Fibroblast of pulmonary artery (primary cell): ENCODE results near the gene MMP10.
A peak's percentile ranks its signal among the peaks of the same experiment; 100 is the strongest.

Source experiments
- DNase-seq: peaks from one replicate; pipeline ENCODE4 v3.0.0-alpha.2; 2010; ENCODE audit warnings: low read depth
- H3K4me3 ChIP-seq: replicated peaks from 2 replicates; pipeline ENCODE4 v1.5.1; 2011; ENCODE audit warnings: low read depth, mild to moderate bottlenecking, control low read depth, low read length, moderate library complexity
- TF ChIP-seq, protein P1 (sequence below): IDR thresholded peaks from 2 replicates; pipeline ENCODE4 v1.5.1; 2011; ENCODE audit warnings: mild to moderate bottlenecking, control low read depth, low read length, inconsistent platforms; ENCODE audit errors: missing control alignments

Gene MMP10

DNA sequence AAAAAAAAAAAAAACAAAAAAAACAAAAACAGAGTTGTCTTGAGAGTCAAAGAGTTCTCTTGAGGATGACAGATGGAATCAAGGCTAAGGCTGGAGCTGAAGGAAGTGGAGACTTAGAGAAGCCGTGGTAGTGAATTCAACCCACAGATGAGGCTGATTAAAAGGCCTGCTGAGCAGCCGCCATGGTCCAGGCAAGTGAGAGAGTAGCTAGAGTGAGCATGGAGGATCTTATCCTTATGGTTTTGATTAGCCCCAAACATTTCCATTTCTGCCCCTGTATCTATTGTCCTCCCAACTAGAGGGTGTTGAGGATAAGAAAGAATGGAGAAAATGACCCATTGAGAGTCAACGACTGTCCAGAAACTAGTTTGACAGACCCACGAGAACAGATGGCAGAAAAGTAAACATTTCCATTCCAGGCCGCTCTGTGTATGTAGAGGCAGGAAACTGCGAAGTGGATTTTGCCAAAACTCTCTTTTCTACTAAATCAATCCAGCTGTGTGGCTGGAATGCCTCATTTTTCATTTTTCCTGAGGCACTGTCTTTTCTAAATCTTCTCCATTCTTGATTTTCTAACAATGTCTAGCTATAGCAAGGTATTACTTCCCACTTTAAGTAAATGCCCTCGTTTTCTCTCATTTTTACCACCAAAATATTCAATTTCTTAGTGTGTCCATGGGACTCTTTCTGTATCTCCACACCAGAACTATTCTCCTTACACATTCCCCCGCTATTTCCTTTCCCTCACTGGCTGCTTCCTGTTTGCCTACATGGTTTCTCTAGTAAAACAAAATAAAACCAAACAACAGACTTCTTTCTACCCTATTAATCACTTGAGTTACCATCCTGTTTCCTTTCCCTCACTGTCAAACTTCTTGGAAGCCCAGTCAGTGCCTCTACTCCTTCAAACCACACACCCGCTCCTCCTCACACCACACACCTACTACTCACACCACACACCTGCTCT is 50.3 kb downstream of the MMP10 start:
- peak; percentile 16 for DNase-seq
- H3K4me3 ChIP-seq: no peak overlapping the region
- TF ChIP-seq, protein P1, sequence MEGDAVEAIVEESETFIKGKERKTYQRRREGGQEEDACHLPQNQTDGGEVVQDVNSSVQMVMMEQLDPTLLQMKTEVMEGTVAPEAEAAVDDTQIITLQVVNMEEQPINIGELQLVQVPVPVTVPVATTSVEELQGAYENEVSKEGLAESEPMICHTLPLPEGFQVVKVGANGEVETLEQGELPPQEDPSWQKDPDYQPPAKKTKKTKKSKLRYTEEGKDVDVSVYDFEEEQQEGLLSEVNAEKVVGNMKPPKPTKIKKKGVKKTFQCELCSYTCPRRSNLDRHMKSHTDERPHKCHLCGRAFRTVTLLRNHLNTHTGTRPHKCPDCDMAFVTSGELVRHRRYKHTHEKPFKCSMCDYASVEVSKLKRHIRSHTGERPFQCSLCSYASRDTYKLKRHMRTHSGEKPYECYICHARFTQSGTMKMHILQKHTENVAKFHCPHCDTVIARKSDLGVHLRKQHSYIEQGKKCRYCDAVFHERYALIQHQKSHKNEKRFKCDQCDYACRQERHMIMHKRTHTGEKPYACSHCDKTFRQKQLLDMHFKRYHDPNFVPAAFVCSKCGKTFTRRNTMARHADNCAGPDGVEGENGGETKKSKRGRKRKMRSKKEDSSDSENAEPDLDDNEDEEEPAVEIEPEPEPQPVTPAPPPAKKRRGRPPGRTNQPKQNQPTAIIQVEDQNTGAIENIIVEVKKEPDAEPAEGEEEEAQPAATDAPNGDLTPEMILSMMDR: no peak

DNA sequence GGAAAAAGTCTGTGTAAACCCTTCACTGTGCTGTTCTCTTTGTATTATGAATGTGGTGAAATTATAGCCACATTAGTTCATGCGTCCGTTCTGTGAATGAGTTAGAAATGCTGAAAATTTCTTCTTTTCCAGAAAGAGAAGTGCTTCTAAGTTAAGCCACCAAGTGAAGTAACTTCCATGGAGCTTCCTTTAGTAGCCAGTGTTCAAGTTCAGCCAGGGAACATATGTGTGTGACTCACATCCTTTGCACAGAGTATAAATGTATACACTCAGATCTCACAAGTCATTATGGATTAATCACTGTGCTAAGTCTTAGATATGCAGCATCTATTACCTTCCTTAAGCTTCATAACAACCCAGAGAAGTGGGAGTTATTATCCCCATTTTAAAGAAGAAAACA is 52.5 kb downstream of the MMP10 start:
- TF ChIP-seq, protein P1: no peak
- no peak overlapping the region for H3K4me3 ChIP-seq
- DNase-seq: peak; percentile 40

DNA sequence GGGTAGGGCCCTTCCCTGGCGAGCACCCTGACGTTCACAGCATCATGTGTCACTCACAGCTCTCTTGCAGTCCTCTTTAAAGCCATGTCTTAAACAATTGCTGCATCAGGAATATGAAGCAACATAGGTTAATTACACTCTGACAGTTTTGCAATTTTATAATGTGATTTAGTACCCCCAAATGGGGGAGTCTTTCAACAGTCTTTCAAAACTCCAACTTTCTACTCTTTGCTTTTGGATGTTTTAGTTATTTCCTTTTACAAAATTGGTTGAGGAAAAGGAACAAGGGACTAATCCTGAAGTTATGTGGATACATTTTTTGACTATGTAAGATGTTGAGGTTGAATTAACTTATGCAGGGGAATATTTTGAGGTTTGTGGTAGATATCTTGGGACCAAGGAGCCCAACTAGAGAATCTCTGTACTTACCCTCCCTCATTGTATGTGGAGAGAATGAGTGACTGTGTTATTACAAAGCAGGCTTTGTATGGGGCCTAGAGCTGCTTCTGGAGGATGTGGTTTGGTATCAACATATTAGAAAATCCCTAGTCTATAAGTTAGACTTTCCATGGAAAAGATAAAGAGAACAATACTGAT is 55.4 kb downstream of the MMP10 start, which contains the start of gene MMP8:
MMP8 (minus strand) TSS at position 51 of the 597 bp plus-strand sequence. CDS start 99 bp downstream, outside the sequence.
- no peak within 1 kb of the TSS for H3K4me3 ChIP-seq
- TF ChIP-seq, protein P1: no peak
- peak; percentile 11 for DNase-seq

DNA sequence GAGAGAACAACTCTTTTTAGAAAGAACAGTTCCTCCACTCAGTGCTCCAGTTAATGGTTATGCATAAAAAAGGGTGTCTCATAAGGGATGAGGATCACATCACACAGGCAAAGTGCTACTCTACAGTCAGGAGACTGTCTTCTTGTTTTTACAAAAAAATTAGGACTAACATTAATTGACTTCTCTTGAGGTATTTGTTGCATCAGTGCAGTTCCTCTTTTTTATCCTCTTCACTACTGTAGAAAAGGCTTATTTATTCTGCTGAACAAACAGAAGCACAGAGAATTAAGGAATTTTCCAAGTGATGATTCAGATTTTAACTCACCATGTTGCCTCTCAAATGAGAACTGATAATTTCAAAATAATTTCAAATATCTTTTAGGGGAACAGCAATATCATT is 57.6 kb downstream of the MMP10 start:
- no peak overlapping the region for H3K4me3 ChIP-seq
- TF ChIP-seq, protein P1: no peak
- DNase-seq: no peak
